GM19455 (cell line): Measurements from ENCODE around the gene RPS3.
"Not testable (repeated sequence)": the region's sequence is repeated elsewhere in the genome, so short reads cannot be mapped to it uniquely, and the experiment has no call there.

Experiments
- ATAC-seq: cut with Tn5 transposase; IDR thresholded peaks from one replicate; pipeline ENCODE4 v1.9.1; 2021; ENCODE audit not compliant: unreplicated experiment

The RPS3 gene

GRCh38 chr11:75378776-75379175 is 20.5 kb upstream of the RPS3 start:
- ATAC-seq: not testable (repeated sequence)

- no peak for ATAC-seq
Measured at GRCh38 chr11:75380245-75380644, 19.1 kb upstream of the RPS3 start.

GRCh38 chr11:75380716-75381420 is 18.4 kb upstream of the RPS3 start:
- ATAC-seq: no peak

- no peak for ATAC-seq
Measured at GRCh38 chr11:75383246-75383645, 16.1 kb upstream of the RPS3 start.

GRCh38 chr11:75384438-75385080 is 14.8 kb upstream of the RPS3 start:
- no peak for ATAC-seq

GRCh38 chr11:75386942-75387630 is 12.2 kb upstream of the RPS3 start:
- ATAC-seq: no peak

GRCh38 chr11:75387736-75388294 is 11.5 kb upstream of the RPS3 start:
- ATAC-seq: no peak

GRCh38 chr11:75388386-75389275 is 10.7 kb upstream of the RPS3 start:
- no peak for ATAC-seq

GRCh38 chr11:75389276-75389605 is 10.1 kb upstream of the RPS3 start:
- no peak for ATAC-seq

- ATAC-seq: no peak
Measured at GRCh38 chr11:75389925-75390324, 9.4 kb upstream of the RPS3 start.

GRCh38 chr11:75394085-75394840 is 5.1 kb upstream of the RPS3 start:
- no peak for ATAC-seq

- no peak for ATAC-seq
Measured at GRCh38 chr11:75398906-75399305, 412 bp upstream of the RPS3 start.

- ATAC-seq: no peak
Measured at GRCh38 chr11:75400146-75400865, 988 bp downstream of the RPS3 start.

- ATAC-seq: no peak
Measured at GRCh38 chr11:75402002-75402773, 2.9 kb downstream of the RPS3 start.

- ATAC-seq: no peak
Measured at GRCh38 chr11:75403037-75403436, 3.7 kb downstream of the RPS3 start.

- ATAC-seq: no peak
Measured at GRCh38 chr11:75403983-75404658, 4.8 kb downstream of the RPS3 start.

- ATAC-seq: no peak
Measured at GRCh38 chr11:75406338-75406777, 7.0 kb downstream of the RPS3 start.

- no peak for ATAC-seq
Measured at GRCh38 chr11:75408957-75409219, 9.6 kb downstream of the RPS3 start.
